CD4-positive, alpha-beta T cell treated with Interleukin-4 for 4 hours (primary cell): ENCODE data around the gene SPATA2L.

ENCODE experiments used
- DNase-seq: peaks from one replicate; pipeline ENCODE4 v3.0.0-alpha.2; 2020

SPATA2L gene

DNA sequence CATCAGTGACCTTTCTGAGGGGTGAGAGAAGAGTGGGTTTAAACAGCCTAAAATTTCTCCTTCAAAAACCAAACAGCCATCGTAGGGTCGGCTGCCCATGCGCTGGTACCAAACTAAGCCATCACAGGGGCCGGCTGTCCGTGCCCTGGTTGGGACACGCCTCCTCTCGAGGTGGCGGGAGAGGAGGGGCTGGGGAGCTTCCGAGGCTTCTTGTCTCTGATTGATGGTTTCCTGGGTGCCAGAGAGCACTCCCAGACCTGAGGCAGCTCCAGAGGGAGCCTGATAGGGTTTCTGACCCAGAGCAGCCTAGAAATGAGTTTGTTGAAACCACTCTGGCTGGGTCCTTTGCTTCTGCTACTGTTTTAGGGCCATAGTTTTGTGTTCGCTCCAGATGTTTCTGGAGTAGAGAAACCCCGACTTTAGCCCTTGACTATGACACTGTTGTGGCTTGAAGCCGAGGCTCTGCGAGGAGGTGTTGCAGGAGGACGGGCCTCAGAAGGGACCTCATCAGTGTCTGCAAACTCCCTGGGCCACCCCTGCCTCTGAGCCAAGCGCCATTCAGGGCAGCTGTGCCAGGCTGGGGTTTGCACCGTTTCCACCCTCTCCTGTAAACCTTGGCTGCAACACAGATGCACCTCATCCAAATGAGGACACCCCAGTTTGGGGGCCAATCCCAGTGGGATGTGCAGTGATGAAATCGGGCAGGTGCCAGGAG lies 26.1 kb upstream of the SPATA2L start:
- no peak for DNase-seq

DNA sequence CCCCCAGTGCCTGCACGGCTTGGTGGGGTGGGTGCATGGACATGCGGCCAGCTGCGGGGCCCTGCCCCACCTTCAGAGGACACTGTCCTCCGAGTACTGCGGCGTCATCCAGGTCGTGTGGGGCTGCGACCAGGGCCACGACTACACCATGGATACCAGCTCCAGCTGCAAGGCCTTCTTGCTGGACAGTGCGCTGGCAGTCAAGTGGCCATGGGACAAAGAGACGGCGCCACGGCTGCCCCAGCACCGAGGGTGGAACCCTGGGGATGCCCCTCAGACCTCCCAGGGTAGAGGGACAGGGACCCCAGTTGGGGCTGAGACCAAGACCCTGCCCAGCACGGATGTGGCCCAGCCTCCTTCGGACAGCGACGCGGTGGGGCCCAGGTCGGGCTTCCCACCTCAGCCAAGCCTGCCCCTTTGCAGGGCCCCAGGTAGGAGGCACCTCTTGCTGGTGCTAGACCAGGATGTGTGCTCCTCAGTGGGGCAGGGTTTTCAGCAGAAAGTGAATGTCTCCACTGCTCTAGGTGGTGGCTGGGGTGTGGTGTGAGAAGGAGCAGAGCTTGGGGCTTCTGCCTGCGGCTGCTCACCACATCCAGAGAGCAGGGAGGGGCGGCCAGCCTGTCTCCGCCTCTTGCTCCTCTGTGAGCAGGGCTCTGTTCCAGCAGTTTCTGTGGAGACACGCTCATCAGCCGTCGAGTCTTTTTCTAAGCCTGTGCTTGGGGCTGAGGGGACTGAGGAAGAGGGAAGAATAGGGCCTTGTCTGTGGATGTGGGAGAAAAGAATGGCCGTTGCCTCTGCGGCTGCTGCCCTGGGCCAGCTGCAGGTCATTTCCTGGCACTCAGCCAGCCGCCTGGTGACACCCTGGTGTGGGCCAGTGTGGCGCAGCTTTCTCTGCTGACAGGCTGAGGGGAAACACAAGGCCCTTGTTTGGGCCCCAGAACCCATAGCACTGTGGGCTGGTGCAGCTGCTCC lies 22.1 kb upstream of the SPATA2L start:
- peak; percentile 93 for DNase-seq

DNA sequence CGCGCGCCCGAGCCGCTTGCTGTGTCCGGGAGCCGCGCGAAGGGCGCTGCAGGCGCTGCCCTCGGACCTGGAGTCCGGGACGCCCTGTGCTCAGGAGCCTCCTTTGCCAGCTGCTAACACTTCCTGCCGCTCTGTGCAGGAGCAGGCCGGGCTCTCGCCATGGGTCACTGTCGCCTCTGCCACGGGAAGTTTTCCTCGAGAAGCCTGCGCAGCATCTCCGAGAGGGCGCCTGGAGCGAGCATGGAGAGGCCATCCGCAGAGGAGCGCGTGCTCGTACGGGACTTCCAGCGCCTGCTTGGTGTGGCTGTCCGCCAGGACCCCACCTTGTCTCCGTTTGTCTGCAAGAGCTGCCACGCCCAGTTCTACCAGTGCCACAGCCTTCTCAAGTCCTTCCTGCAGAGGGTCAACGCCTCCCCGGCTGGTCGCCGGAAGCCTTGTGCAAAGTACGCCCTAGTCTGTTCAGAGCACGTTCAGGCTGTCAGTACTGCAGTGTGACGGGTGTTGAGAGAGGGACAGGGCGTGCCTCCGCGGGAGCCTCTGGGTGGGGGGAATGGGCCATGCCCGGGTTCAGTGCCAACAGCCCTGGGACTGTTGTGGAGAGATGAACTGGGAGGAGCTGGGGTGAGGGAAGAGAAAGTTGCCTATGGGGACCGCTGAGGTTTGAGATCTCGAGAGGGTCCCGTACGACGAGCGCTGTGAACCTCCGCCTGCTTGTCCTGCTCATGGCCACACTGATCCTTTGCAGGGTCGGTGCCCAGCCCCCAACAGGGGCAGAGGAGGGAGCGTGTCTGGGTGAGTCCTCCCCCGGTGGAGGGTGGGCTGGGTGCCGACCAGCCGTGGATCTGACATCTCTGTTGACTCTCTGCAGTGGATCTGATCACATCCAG lies 21.1 kb upstream of the SPATA2L start:
- DNase-seq: peak; percentile 91

DNA sequence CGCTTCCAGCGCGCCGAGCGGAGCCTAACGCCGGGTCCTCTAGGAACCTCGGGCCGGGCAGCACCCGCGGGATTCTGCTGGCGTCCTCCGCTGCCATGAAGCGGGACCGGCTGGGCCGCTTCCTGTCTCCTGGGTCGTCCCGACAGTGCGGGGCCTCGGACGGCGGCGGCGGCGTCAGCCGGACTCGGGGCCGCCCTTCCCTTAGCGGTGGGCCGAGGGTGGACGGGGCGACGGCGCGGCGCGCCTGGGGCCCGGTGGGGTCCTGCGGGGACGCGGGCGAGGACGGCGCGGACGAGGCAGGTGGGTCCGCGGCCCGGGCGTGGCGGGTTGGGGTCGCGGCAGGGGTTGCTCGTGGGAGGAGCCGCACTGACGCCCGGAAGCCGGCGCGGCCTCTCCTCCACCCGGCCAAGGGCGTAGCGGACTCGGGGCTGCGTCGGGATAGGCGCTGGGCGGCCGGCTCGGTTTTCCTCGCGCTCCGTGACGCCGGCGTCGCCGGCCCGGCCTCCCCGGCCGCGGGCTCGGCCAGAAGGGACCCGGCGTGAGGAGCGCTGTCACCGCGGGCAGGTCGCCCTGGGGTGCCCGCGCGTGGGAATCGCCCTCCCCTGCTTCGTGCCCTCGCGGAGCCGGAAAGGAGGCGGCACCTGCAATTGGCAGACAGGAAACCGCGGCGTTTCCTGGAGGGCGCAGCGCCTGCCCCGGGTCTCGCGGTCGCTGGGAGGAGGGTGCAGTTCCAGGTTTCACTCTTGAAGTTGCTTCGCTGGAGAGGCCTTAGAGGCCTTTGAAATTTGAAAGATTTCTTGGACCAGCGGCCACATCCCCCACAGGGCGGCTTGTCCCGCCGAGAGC lies 20.3 kb upstream of the SPATA2L start:
- peak; percentile 94 for DNase-seq

DNA sequence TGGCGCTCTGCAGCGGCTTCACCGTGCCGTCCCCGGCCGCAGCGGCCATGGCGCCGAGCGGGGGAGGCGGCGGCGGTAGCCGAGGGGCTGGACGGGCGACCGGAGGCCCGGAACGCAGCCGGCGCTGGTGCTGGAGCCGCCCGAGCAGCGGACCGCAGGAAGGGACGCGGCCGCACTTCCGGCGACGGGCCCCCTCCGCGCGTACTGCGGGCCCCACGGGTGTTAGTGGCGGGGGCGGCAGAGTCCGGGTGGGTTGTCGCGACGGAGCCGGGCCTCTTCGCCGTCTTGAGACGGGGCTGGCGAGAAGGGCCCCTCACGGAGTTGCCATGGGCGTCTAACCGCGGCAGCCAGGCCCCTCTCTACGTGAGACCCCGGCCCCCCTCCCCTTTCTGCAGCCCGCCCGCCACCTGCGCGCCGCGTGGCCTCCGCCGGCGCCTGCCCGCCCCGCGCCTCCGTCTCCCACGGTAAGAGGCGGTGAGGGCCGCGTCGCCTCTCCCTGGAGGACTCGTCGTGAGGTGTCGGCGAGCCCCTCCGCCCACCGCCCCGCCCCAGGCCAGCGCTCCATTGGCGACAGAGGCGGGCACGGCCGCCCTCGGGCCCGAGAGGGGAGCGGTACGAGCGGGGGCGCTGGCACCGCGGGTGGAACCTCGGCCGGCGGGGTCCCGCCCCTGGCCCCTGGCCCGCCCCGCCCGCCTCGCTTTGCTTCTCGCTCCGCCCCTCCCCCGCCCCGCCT lies 19.5 kb upstream of the SPATA2L start, which contains the start of the genes VPS9D1 and ZNF276:
TSS of gene VPS9D1 (minus strand) at position 86 of the 733 bp plus-strand sequence. CDS start at position 49, 37 bp downstream.
TSS of gene ZNF276 (plus strand) at position 725 of the 733 bp plus-strand sequence. CDS start 104 bp downstream, outside the sequence.
- DNase-seq: peak; percentile 79

DNA sequence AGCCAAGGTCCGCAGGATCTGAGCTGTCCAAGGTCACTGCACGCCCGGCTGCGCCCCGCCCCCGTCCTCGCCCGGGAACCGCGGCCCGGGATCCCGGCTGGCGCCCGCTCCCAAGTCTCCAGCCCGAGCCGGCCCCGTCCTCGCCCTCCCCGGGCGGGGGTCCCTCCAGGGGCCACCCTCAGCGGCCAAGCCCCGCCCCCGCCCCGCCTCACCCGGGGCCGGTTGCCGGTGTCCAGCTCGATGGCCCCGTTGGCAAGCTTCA lies 19.0 kb upstream of the SPATA2L start:
- DNase-seq: no peak

DNA sequence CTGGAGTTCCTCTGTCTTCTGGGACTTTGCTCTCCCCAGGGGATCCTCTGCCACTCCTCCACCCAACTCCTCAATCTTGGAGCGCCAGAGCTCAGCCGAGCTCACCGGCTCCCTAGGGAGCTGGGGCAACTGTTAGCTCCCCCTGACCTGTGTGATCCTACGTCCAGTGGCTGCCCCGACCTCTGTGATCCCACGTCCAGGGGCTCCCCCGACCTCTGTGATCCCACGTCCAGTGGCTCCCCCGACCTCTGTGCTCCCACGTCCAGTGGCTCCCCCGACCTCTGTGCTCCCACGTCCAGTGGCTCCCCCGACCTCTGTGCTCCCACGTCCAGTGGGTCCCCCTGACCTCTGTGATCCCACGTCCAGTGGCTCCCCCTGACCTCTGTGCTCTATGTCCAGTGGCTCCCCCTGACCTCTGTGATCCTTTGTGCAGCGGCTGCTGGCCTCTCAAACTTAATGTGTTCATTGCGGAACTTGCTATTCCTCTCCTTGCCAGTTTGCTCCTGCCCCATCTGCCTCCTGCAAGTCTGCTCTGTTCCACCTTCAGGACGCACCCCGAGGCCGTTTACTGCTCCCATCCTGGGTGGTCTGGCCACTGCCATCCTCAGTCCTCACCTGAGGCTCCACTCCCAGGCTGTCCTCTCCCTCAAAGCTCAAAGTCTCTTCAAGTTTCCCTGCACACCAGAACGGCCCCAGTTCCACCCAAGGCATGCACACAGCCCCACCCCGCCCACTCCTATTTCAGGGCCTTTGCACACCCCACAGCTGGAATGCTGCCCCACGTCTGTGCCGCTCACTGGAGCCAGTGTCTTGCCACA lies 16.4 kb upstream of the SPATA2L start:
- DNase-seq: no peak

DNA sequence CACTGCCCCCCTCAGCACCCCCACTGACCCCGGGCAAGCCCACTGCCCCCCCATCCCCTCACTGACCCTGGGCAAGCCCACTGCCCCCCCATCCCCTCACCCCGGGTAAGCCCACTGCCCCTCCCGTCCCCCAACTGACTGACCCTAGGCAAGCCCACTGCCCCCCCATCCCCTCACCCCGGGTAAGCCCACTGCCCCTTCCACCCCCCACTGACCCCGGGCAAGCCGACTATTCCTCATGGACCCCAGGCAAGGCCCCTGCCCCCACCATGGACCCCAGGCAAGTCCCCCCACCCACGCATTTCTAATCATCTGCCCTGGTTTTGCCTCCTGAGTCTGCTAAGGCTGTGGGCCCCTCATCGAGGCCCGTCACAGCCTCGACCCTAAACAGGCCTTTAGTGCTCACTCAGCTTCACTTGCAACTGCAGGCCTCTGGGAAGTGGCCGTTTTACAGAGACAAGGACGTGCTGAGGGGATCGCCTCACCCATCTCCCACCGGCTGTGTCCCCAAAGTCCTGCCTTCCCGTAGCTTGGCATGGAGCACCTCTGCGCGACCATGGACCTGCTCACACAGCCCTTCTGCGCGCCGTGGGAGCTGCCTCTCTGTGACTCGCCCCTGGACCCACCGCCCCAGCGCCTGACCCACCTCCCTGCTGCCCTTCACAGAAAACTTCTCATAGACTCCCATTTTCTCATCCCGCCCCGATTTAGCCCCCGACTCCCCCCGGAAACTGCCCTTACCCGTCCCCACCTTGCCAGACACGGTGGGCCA lies 15.6 kb upstream of the SPATA2L start:
- no peak for DNase-seq

DNA sequence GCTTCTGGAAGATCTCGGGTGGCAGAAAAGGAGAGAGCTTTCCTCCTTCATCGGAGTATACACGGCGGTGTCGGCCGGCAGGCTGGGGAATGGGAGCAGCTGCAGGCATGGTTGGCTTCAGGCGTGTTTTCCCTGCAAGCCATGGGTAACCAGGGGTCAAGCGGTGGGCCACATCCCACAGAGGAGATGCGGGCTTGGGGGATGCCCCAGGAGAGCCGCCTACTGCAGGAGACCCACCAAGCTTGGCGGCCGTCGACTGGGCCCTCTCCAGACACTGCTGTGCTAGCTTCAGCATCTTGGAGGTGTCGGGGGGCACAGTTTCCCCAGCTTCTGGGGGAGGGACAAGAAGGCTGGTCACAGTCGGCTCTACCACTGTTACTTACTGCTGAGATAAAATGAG lies 15.0 kb upstream of the SPATA2L start:
- no peak for DNase-seq

DNA sequence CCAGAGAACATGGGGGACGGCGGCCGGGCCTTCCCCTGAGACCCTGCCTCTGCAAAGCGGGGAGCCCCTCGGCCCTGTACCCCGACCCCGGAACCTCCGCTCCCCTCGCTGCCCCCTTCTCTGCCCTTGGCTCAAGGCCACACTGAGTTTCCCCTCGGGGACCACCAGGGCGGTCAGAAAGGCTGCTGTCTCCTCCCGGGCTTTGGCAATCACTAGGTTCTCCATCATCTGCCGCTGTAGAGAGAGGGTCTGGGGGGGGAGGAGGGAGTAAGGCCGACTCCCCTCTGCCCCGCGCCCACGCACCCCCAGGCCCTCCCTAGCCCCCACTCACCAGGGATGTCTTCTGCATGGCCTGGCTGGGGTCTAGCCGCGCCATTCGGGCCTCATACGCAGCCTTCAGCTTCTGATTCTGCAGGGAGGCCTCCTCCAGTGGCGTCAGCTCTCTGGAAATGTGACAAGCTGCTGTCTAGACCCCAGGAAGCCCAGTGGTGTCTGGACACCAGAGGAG lies 10.8 kb upstream of the SPATA2L start:
- no peak for DNase-seq

DNA sequence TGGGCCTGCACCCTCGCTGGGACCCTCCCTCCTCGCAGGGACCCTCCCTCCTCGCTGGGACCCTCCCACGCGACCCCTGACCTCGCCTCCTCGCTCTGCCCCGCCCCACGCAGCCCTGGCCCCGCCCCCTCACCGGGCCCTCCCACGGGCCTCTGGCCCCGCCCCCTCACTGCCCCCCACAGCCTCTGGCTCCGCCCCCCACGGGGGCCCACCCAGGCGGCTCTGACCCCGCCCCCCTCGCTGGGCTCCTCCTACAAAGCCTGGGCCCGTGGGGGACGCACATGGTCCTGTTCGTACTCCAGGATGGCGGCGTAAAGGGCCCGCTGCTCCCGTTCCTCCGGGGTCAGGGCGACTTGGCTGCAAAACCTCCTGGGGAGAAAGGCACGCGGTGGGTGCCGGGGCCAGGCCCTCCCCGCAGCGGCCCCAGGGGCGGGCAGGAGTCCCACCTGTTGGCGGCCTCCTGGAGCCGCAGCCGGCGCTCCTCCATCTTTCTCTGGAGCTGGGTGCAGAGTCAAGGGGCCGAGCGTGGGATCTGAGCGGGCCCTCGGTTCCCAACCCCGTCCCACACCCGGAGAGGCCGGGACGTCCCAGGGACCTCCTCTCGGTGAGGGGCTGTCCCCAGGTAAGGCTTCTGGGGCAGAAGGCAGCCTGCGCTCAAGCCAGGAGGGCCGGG lies 10.2 kb upstream of the SPATA2L start:
- DNase-seq: peak; percentile 38

DNA sequence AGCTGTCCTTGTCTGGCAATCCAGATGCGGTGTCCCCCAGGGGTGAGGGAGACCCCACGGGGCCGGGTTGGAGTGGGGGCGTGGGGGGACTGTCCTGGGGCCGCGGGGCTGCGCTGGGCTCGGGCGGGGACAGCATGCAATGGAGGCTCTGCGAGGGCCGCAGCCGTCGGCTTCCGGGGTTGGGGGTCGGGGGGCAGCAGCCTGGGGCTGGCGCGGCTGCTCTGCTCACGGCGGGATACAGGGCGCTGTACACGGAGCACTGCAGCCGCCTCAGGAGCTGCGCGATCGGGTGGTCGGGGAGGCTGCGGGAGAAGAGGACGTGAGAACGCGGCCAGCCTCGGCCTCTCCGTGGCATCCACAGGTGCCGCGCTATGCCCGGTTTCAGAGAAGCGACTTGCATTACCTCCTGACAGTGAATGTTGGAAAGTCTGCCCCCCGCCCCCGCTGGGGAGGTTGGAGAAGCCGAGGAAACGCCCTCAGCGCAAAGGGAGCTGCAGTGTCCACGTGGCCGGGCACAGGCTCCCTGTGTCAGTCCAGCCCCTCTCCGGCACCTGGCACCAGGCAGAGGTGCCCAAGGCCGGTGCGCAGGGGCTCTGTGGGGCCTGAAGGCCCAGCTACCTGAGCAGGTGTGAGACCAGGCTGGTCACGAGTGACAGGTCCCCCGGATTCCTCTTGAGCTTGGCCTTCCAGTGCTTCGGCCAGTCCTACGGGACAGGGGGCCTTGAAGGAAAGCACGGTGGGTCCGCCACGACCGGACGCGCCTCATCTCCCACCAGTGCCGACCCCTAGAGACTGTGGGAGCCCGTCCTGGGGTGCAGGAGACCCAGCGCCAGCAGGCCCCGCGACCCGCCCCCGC lies 9.4 kb upstream of the SPATA2L start:
- no peak for DNase-seq

DNA sequence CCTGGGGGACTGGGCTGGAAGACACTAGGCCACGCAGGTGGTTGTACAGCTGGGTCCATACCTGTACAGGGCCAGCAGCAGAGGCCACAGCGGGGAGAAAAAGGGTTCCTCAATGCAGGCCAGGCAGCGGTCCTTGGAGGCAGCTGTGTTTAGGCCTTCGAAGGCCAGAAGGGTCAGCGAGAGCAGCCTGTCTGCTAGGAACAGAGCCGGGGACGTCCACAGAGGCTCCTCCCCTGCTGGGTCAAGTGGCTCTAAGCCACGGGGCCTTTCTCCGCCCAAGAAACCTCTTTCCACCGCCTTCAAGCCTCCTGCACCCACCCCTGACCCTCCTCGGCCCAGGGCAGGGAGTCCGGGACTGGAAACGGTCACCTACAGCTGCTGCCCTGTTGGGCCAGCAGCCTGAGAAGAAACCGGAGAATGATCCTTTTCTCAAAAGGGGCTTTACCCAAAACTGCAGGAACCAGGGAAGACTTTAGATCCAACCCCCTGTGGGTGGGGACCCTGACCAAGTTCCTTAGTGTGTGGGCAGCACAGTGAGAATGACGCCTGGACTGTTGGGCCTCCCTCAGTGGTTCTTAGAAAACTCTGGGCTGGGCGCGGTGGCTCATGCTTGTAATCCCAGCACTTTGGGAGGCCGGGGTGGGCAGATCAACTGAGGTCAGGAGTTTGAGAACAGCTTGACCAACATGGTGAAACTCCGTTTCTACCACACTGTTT lies 8.4 kb upstream of the SPATA2L start:
- DNase-seq: no peak

DNA sequence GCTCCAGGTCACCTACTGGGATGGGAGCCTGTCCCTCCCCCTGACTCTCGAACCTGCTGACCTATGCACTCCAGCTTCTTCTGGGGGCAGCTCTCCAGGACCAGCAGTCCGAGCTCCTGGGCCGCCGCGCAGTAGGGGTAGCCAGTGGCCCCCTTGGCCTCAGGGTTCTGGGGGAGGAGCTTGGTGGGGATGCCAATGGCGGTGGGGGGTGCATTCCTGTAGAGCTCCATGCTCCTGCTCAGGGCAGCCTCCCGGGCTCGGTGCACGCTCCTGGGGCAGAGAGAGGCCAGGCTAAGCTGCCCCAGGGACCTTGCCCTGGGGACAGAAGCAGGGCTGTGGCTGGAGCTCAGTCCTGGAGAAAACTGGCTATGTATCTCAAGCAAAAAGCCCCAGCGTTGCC lies 7.7 kb upstream of the SPATA2L start:
- no peak for DNase-seq

DNA sequence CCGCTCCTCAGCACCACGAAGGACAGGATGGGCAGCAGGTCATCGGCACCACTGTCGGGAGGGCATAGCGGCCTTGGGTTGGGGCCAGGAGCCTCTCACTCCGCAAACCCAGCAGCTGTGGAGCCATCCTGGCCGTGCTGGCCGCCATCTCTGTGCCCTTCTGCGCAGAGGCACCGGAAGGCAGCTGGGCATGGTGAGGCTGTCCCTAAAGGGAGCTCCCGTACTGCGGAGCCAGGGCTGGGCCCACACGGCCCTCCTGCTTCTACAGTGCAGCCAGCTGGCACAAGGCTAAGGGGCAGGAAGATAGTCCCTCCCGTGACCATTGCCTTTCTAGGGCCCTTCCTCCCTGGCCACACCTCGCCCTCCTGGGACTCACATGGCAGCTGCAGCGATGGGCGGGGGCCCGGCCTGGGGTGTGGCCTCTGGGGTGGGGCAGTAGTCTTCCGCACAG lies 7.0 kb upstream of the SPATA2L start:
- DNase-seq: no peak

DNA sequence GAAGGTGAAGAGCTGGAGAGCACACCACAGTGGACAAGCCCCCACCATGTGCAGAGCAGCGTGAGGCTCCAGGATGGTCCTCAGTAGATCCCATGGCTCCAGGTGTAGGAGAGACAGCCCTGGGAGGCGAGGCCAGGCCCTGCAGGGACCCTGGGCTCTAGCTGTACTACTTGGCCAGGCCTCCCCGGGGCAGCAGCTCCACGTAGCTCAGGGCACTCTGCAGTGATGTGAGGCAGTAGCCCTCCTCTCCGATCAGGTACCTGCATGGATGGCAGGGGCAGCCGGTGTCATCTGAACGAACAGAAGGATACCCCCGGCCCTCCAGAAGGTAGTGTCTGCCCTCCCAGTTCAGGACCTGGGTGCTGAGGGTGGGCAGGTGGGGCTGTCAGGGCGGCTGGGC lies 6.2 kb upstream of the SPATA2L start:
- no peak for DNase-seq
